ENCODE measurements around the gene FAM240B. TPM values are rescaled to one million over a fixed set of nuclear protein-coding genes. Genes with fewer than 3 reads are reported as not detected.

FAM240B gene
- total RNA-seq, 1 experiment from 2014 or later: not detected

DNA sequence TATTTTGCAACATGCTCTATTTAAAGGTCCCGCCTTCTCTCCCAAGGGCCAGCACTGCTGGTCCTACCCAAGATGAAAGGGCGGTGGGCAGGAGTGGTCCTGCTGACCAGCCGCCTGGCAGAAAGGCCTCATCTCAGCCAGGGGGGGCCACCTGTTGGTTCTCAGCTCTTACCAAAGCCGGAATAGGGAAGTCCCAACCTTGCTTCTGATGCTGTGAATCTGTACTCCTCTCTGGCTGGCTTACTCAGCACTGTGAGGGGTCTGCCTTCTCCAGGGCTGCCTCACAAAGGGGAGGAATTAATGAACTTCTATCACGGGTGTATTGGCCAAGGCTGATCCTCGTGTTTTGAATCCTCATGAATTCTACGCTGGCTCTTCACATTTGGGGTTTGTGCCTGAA lies 13.6 kb upstream of the FAM240B start:
- Histone ChIP-seq H4K20me1 (ENCODE audit: low read length) (no peaks in the 10 kb centered on the region), H3K27me3 (ENCODE audit: low read length) (no peaks in the 10 kb centered on the region), H3K9me3 (ENCODE audit: low read length) (no peaks in the 10 kb centered on the region), H3K4me2 (ENCODE audit: low read length) (no peak overlapping the region), H2AFZ (ENCODE audit: low read length) (no peak overlapping the region), H3K4me3 (ENCODE audit: low read length) (no peak overlapping the region), H3K36me3 (ENCODE audit: low read depth, low read length) (no peaks in the 10 kb centered on the region), H3K27ac (ENCODE audit: low read length) (no peak overlapping the region), H3K9me2 (replicated peaks; ENCODE audit: low read length) (no peaks in the 10 kb centered on the region), H3F3A (ENCODE audit: low read length, unreplicated experiment) (no peaks in the 10 kb centered on the region), H3K79me2 (ENCODE audit: low read length) (no peaks in the 10 kb centered on the region), H3K9ac (ENCODE audit: low read length) (no peak overlapping the region), H3K4me1 (ENCODE audit: insufficient read depth, low read length) (no peaks in the 10 kb centered on the region)
- no TSS peak for BruUV-seq (replicated peaks)
- POLR2A ChIA-PET (ENCODE audit: unreplicated experiment): no interaction called here
- CTCF ChIA-PET: no interaction called here
- intact Hi-C loops (cut with micrococcal nuclease): no loop called here
- DNase-seq (no peak), ATAC-seq (no peak)
- no peak for TF ChIP-seq EZH2 (IDR thresholded peaks at IDR 0.05; ENCODE audit: low read length, unreplicated experiment)
- no peak for TF ChIP-seq EZH2phosphoT487 (IDR thresholded peaks at IDR 0.05; ENCODE audit: borderline replicate concordance, low read length)
- TF ChIP-seq, protein P1, sequence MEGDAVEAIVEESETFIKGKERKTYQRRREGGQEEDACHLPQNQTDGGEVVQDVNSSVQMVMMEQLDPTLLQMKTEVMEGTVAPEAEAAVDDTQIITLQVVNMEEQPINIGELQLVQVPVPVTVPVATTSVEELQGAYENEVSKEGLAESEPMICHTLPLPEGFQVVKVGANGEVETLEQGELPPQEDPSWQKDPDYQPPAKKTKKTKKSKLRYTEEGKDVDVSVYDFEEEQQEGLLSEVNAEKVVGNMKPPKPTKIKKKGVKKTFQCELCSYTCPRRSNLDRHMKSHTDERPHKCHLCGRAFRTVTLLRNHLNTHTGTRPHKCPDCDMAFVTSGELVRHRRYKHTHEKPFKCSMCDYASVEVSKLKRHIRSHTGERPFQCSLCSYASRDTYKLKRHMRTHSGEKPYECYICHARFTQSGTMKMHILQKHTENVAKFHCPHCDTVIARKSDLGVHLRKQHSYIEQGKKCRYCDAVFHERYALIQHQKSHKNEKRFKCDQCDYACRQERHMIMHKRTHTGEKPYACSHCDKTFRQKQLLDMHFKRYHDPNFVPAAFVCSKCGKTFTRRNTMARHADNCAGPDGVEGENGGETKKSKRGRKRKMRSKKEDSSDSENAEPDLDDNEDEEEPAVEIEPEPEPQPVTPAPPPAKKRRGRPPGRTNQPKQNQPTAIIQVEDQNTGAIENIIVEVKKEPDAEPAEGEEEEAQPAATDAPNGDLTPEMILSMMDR (conservative IDR thresholded peaks at IDR 0.05; ENCODE audit: low read depth, low read length): no peak

DNA sequence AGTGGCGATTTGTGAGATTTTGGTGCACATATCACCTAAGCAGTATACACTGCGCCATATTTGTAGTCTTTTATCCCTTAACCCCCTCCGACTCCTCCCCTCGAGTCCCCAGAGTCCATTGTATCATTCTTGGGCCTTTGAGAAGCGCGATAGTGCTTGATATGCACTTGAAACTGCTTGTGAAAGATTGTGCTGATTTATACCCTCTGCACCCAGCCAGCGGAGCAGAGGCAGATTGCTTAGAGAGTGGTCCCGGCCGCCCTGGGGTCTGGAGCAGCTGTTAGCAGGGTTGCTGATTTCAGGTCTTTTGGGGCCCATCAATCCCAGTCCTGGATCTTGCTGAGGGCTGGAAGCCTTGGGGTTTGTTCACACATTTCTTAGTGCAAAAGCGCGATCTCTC lies 13.0 kb upstream of the FAM240B start:
- no peak overlapping the region for H3K4me2 ChIP-seq (ENCODE audit: low read length)
- ChIA-PET POLR2A (ENCODE audit: unreplicated experiment) (no interaction called here), CTCF (no interaction called here)
- no peaks in the 10 kb centered on the region for H3K9me2 ChIP-seq (replicated peaks; ENCODE audit: low read length)
- H3K27me3 ChIP-seq (ENCODE audit: low read length): no peaks in the 10 kb centered on the region
- no peak overlapping the region for H3K4me3 ChIP-seq (ENCODE audit: low read length)
- H3K27ac ChIP-seq (ENCODE audit: low read length): no peak overlapping the region
- intact Hi-C loops (cut with micrococcal nuclease): no loop called here
- no peaks in the 10 kb centered on the region for H3K9me3 ChIP-seq (ENCODE audit: low read length)
- H3F3A ChIP-seq (ENCODE audit: low read length, unreplicated experiment): no peaks in the 10 kb centered on the region
- no TSS peak for BruUV-seq (replicated peaks)
- H3K79me2 ChIP-seq (ENCODE audit: low read length): no peaks in the 10 kb centered on the region
- DNase-seq (no peak), ATAC-seq (no peak)
- no peak for TF ChIP-seq EZH2 (IDR thresholded peaks at IDR 0.05; ENCODE audit: low read length, unreplicated experiment)
- TF ChIP-seq, protein P1 (conservative IDR thresholded peaks at IDR 0.05; ENCODE audit: low read depth, low read length): no peak
- no peak for TF ChIP-seq EZH2phosphoT487 (IDR thresholded peaks at IDR 0.05; ENCODE audit: borderline replicate concordance, low read length)
- H2AFZ ChIP-seq (ENCODE audit: low read length): no peak overlapping the region
- no peaks in the 10 kb centered on the region for H3K4me1 ChIP-seq (ENCODE audit: insufficient read depth, low read length)
- H4K20me1 ChIP-seq (ENCODE audit: low read length): no peaks in the 10 kb centered on the region
- H3K36me3 ChIP-seq (ENCODE audit: low read depth, low read length): no peaks in the 10 kb centered on the region
- no peak overlapping the region for H3K9ac ChIP-seq (ENCODE audit: low read length)

DNA sequence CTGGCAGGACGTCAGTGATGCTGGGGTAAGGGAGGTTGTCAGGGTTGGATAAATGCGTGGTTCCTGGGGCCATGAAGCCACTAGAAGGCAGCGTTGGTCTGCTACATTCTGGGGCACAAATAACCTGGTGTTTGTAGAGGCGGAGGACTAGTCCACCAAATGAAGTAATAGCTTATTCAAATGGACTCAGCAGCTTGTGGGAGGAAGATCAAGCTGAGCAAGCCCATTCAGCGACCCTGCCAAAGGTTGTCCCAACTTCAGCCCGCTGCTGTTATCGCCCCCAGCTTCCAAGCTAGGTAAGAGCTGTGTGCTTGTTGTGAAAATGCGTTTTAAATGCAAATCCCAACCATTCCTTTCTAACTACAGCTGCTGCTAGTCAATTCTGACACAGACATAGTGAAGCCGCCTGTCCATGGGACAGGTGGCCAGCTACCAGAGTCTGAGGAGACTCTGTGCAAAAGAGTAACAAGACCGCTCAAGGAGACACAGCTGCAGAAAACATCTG lies 7.6 kb upstream of the FAM240B start:
- Histone ChIP-seq H3K9me2 (replicated peaks; ENCODE audit: low read length) (no peaks in the 10 kb centered on the region), H3K27ac (ENCODE audit: low read length) (no peak overlapping the region), H3K9ac (ENCODE audit: low read length) (no peak overlapping the region), H3K9me3 (ENCODE audit: low read length) (no peaks in the 10 kb centered on the region), H3K4me2 (ENCODE audit: low read length) (peak overlapping the region; percentile 32; the same call in 1 of the 2 replicates), H3K4me3 (ENCODE audit: low read length) (no peak overlapping the region), H3K27me3 (ENCODE audit: low read length) (no peaks in the 10 kb centered on the region), H3K4me1 (ENCODE audit: insufficient read depth, low read length) (no peaks in the 10 kb centered on the region), H3K36me3 (ENCODE audit: low read depth, low read length) (no peaks in the 10 kb centered on the region), H2AFZ (ENCODE audit: low read length) (peak overlapping the region; percentile 55; the same call in 1 of the 2 replicates), H4K20me1 (ENCODE audit: low read length) (no peaks in the 10 kb centered on the region), H3F3A (ENCODE audit: low read length, unreplicated experiment) (no peaks in the 10 kb centered on the region), H3K79me2 (ENCODE audit: low read length) (no peaks in the 10 kb centered on the region)
- POLR2A ChIA-PET (ENCODE audit: unreplicated experiment): no interaction called here
- TF ChIP-seq, protein P1 (conservative IDR thresholded peaks at IDR 0.05; ENCODE audit: low read depth, low read length): peak; percentile 68
- no peak for TF ChIP-seq EZH2phosphoT487 (IDR thresholded peaks at IDR 0.05; ENCODE audit: borderline replicate concordance, low read length)
- no TSS peak for BruUV-seq (replicated peaks)
- intact Hi-C loops (cut with micrococcal nuclease): no loop called here
- peak; percentile 88 for ATAC-seq
- CTCF ChIA-PET: interaction anchor here (0.8 to 1.0 kb wide), 3 partner anchors 27 to 88 kb away, joined by 4 to 10 read pairs (median 5); no protein-coding TSS in a partner anchor
- peak; percentile 65 for DNase-seq
